AG09309 (cell line): Measurements from ENCODE around the gene PRCD.
"Not testable (repeated sequence)": the region's sequence is repeated elsewhere in the genome, so short reads cannot be mapped to it uniquely, and the experiment has no call there.

Experiments
- DNase-seq: peaks from one replicate; pipeline ENCODE4 v3.0.0-alpha.2; 2010; ENCODE audit warnings: low read depth
- H3K4me3 ChIP-seq: 2 replicates; pipeline ENCODE4 v1.5.1; 2011; ENCODE audit warnings: mild to moderate bottlenecking, low read depth, low read length, moderate library complexity; ENCODE audit not compliant: control insufficient read depth
- CTCF ChIP-seq: IDR thresholded peaks from 2 replicates; pipeline ENCODE4 v1.5.1; 2011; ENCODE audit warnings: mild to moderate bottlenecking, low read depth, low read length, inconsistent platforms; ENCODE audit not compliant: insufficient read depth, control insufficient read depth; ENCODE audit errors: missing control alignments

PRCD gene

GRCh38 chr17:76553178-76553908 lies 13.5 kb downstream of the PRCD start:
- no peak overlapping the region for H3K4me3 ChIP-seq
- DNase-seq = no peak
- TF ChIP-seq CTCF = no peak

GRCh38 chr17:76554131-76554530 lies 14.3 kb downstream of the PRCD start:
- DNase-seq = no peak
- H3K4me3 ChIP-seq = no peak overlapping the region
- no peak for TF ChIP-seq CTCF

GRCh38 chr17:76556765-76557367 lies 17.0 kb downstream of the PRCD start:
- TF ChIP-seq CTCF = no peak
- no peak for DNase-seq
- peak overlapping the region; percentile 85 for H3K4me3 ChIP-seq

GRCh38 chr17:76557368-76558197 lies 17.7 kb downstream of the PRCD start:
- peak; percentile 83 for DNase-seq
- peak overlapping the region; percentile 85 for H3K4me3 ChIP-seq
- peak; percentile 71 for TF ChIP-seq CTCF

GRCh38 chr17:76558198-76559095 lies 18.6 kb downstream of the PRCD start:
- DNase-seq = no peak
- TF ChIP-seq CTCF = peak; percentile 54
- H3K4me3 ChIP-seq = peak overlapping the region; percentile 85

GRCh38 chr17:76559460-76559859 lies 19.6 kb downstream of the PRCD start:
- DNase-seq = not testable (repeated sequence)
- peak overlapping the region; percentile 85; the same call in 1 of the 2 replicates for H3K4me3 ChIP-seq
